HepG2 (cell line): Measurements from ENCODE around the gene PDE9A. TPM values are rescaled to one million over a fixed set of nuclear protein-coding genes. Genes with fewer than 3 reads are reported as not detected.

ENCODE experiments used
- CCAR2 ChIP-seq: fragments of 200-400 bp; formaldehyde crosslinking; optimal IDR thresholded peaks from 2 replicates; pipeline ENCODE3; 2018; ENCODE audit warnings: low read depth, mild to moderate bottlenecking, low read length, moderate library complexity
- MAX ChIP-seq: IDR thresholded peaks from 2 replicates; pipeline ENCODE4 v1.6.1; 2012; ENCODE audit warnings: inconsistent platforms
- RBAK ChIP-seq: sonication (generic); formaldehyde crosslinking; IDR thresholded peaks from 2 replicates; pipeline ENCODE4 v1.5.1; 2020; ENCODE audit warnings: mild to moderate bottlenecking, missing genetic modification reagents
- SIX4 ChIP-seq: sonication (generic); formaldehyde crosslinking; IDR thresholded peaks from 2 replicates; pipeline ENCODE4 v1.4.0; 2020; ENCODE audit warnings: missing genetic modification reagents
- THYN1 ChIP-seq: sonication (generic); formaldehyde crosslinking; IDR thresholded peaks from 2 replicates; pipeline ENCODE4 v1.8.1; 2023; ENCODE audit warnings: low read depth, mild to moderate bottlenecking, moderate library complexity, missing genetic modification reagents, borderline replicate concordance
- ZNF318 ChIP-seq: sonication (generic); formaldehyde crosslinking; IDR thresholded peaks from 2 replicates; pipeline ENCODE4 v1.4.0; 2020; ENCODE audit warnings: mild to moderate bottlenecking, missing genetic modification reagents
- ZNF709 ChIP-seq: sonication (generic); formaldehyde crosslinking; IDR thresholded peaks from 2 replicates; pipeline ENCODE4 v1.5.0; 2020; ENCODE audit warnings: mild to moderate bottlenecking, missing genetic modification reagents
- ZSCAN12 ChIP-seq: sonication (generic); formaldehyde crosslinking; IDR thresholded peaks from 2 replicates; pipeline ENCODE4 v1.9.0; 2021; ENCODE audit warnings: mild to moderate bottlenecking, missing genetic modification reagents
- polyA plus RNA-seq, 8 experiments: library from polyadenylated mRNA; depleted of rRNA in 3 of 8; stranded (reverse) in 7 of 8; unstranded in 1 of 8; fragments of >200 nt; fragmentation: Illumina TruSeq in 4 of 8; extraction: Trizol in 4 of 8; gene quantifications; 2 replicates each; pipeline versions ENCODE4 v1.2.1 to v1.2.3, GENCODE V29; 2011 to 2016; ENCODE audit warnings: low read depth in 4 of 8, missing spikeins in 1 of 8, mixed read lengths in 1 of 8; ENCODE audit not compliant: insufficient read depth in 1 of 8
- total RNA-seq, 5 experiments: library from RNA; depleted of rRNA; stranded (reverse); fragments of >200 nt; fragmentation: Illumina TruSeq; extraction: Trizol; gene quantifications; 2 replicates each; pipeline ENCODE4 v1.2.3, GENCODE V29; 2016; ENCODE audit warnings: low read depth in 1 of 5
- TF ChIP-seq, protein P1 (sequence below): sonication (generic); formaldehyde crosslinking; IDR thresholded peaks from 2 replicates; pipeline ENCODE4 v1.4.0; 2020; ENCODE audit warnings: missing genetic modification reagents
- TF ChIP-seq, protein P2 (sequence below): sonication (generic); formaldehyde crosslinking; IDR thresholded peaks from 2 replicates; pipeline ENCODE4 v1.5.1; 2020; ENCODE audit warnings: missing genetic modification reagents, mild to moderate bottlenecking, borderline replicate concordance
- TF ChIP-seq, protein P3 (sequence below): sonication (generic); formaldehyde crosslinking; IDR thresholded peaks from 2 replicates; pipeline ENCODE4 v1.9.0; 2021; ENCODE audit warnings: missing genetic modification reagents, borderline replicate concordance
- TF ChIP-seq, protein P4 (sequence below): sonication (generic); formaldehyde crosslinking; IDR thresholded peaks from 2 replicates; pipeline ENCODE4 v1.4.0; 2020; ENCODE audit warnings: low read depth, mild to moderate bottlenecking, missing genetic modification reagents

The PDE9A gene
- total and polyA plus RNA-seq, 2 of the 13 experiments (the other 11 are each of a cell fraction or from before 2014, with no cell fraction given) = 4.6 to 19.7 TPM

GRCh38 chr21:42724226-42724920 lies 71.0 kb downstream of the PDE9A start (continued):
- TF ChIP-seq ZNF318 (CRISPR knock-in tag) (no peak), RBAK (no peak), CCAR2 (no peak), ZSCAN12 (CRISPR knock-in tag) (no peak), ZNF709 (CRISPR knock-in tag) (no peak), SIX4 (no peak), MAX (no peak), THYN1 (CRISPR knock-in tag) (no peak)
- TF ChIP-seq, protein P1, sequence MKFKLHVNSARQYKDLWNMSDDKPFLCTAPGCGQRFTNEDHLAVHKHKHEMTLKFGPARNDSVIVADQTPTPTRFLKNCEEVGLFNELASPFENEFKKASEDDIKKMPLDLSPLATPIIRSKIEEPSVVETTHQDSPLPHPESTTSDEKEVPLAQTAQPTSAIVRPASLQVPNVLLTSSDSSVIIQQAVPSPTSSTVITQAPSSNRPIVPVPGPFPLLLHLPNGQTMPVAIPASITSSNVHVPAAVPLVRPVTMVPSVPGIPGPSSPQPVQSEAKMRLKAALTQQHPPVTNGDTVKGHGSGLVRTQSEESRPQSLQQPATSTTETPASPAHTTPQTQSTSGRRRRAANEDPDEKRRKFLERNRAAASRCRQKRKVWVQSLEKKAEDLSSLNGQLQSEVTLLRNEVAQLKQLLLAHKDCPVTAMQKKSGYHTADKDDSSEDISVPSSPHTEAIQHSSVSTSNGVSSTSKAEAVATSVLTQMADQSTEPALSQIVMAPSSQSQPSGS (CRISPR knock-in tag) = no peak
- TF ChIP-seq, protein P2, sequence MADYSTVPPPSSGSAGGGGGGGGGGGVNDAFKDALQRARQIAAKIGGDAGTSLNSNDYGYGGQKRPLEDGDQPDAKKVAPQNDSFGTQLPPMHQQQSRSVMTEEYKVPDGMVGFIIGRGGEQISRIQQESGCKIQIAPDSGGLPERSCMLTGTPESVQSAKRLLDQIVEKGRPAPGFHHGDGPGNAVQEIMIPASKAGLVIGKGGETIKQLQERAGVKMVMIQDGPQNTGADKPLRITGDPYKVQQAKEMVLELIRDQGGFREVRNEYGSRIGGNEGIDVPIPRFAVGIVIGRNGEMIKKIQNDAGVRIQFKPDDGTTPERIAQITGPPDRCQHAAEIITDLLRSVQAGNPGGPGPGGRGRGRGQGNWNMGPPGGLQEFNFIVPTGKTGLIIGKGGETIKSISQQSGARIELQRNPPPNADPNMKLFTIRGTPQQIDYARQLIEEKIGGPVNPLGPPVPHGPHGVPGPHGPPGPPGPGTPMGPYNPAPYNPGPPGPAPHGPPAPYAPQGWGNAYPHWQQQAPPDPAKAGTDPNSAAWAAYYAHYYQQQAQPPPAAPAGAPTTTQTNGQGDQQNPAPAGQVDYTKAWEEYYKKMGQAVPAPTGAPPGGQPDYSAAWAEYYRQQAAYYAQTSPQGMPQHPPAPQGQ = no peak
- TF ChIP-seq, protein P3, sequence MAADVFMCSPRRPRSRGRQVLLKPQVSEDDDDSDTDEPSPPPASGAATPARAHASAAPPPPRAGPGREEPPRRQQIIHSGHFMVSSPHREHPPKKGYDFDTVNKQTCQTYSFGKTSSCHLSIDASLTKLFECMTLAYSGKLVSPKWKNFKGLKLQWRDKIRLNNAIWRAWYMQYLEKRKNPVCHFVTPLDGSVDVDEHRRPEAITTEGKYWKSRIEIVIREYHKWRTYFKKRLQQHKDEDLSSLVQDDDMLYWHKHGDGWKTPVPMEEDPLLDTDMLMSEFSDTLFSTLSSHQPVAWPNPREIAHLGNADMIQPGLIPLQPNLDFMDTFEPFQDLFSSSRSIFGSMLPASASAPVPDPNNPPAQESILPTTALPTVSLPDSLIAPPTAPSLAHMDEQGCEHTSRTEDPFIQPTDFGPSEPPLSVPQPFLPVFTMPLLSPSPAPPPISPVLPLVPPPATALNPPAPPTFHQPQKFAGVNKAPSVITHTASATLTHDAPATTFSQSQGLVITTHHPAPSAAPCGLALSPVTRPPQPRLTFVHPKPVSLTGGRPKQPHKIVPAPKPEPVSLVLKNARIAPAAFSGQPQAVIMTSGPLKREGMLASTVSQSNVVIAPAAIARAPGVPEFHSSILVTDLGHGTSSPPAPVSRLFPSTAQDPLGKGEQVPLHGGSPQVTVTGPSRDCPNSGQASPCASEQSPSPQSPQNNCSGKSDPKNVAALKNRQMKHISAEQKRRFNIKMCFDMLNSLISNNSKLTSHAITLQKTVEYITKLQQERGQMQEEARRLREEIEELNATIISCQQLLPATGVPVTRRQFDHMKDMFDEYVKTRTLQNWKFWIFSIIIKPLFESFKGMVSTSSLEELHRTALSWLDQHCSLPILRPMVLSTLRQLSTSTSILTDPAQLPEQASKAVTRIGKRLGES (CRISPR knock-in tag) = no peak
- TF ChIP-seq, protein P4, sequence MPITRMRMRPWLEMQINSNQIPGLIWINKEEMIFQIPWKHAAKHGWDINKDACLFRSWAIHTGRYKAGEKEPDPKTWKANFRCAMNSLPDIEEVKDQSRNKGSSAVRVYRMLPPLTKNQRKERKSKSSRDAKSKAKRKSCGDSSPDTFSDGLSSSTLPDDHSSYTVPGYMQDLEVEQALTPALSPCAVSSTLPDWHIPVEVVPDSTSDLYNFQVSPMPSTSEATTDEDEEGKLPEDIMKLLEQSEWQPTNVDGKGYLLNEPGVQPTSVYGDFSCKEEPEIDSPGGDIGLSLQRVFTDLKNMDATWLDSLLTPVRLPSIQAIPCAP (CRISPR knock-in tag) = no peak
